Adrenal gland (tissue), 5 donors: ENCODE data around the gene MAN1C1.

Experiments
- CTCF ChIP-seq, 6 experiments: fragments of 450-650 bp in 4 of 6; fragments of 200-600 bp in 2 of 6; sonication (generic) in 1 of 6; IDR thresholded peaks; 1 replicate in 5 of 6; 2 replicates in 1 of 6; pipeline versions ENCODE4 v1.5.1 to v1.8.0; 2016 to 2021; ENCODE audit warnings: antibody characterized with exemption in 6 of 6, mild to moderate bottlenecking in 2 of 6, moderate library complexity in 1 of 6
- POLR2A ChIP-seq, 2 donors: fragments of 450-650 bp; IDR thresholded peaks; one replicate each; pipeline ENCODE4 v1.6.1; 2017; ENCODE audit warnings: antibody characterized with exemption in 2 of 2, mild to moderate bottlenecking in 2 of 2, moderate library complexity in 1 of 2
- donor health status: DM: no; HTN: no; CAD: no.

DNA sequence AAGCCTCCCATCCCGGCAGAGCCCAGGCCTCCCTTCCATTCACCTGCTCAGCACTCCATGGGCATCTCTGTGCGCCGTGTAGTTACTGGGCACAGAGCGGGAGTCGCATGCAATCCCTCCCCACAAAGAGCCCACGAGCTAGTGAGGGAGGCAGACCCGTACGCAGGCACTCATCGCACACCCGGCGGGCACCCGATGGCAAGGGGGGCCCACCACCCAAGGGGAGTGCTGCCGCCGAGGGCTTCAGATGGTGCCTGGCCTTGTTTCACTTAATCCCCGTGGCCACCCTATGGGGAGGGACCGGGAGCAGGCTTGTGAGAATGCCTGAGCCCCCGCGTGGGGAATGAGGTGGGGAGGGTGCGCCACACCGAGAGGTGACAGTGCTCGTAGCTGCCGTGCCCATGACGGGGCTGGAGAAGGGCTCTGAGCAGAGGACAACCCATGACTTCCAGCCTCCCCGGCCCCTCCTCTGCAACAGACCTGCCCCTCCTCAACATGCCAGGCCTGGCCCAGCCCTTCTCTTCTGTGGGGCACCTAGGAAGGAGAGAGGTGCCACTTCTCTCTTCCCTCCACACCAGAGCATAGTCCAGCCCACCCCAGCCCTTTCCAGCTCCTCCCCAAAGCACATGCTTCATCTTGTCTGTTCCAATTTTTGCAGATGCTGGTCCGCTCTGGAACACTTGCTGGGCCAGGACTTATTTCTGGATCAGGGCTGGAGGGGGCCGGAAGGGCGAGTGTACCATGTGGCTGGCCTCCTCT is 153.2 kb downstream of the MAN1C1 start:
- TF ChIP-seq POLR2A (IDR thresholded peaks at IDR 0.05), result no peak
- no peak for TF ChIP-seq CTCF (IDR thresholded peaks at IDR 0.05)
